ENCODE data around the gene CABLES2. TPM values are rescaled to one million over a fixed set of nuclear protein-coding genes. Genes with fewer than 3 reads are reported as not detected.

CABLES2 gene
- polyA plus RNA-seq, 2 of the 4 experiments (the other 2 are of a cell fraction) = 3.9 to 7.7 TPM

DNA sequence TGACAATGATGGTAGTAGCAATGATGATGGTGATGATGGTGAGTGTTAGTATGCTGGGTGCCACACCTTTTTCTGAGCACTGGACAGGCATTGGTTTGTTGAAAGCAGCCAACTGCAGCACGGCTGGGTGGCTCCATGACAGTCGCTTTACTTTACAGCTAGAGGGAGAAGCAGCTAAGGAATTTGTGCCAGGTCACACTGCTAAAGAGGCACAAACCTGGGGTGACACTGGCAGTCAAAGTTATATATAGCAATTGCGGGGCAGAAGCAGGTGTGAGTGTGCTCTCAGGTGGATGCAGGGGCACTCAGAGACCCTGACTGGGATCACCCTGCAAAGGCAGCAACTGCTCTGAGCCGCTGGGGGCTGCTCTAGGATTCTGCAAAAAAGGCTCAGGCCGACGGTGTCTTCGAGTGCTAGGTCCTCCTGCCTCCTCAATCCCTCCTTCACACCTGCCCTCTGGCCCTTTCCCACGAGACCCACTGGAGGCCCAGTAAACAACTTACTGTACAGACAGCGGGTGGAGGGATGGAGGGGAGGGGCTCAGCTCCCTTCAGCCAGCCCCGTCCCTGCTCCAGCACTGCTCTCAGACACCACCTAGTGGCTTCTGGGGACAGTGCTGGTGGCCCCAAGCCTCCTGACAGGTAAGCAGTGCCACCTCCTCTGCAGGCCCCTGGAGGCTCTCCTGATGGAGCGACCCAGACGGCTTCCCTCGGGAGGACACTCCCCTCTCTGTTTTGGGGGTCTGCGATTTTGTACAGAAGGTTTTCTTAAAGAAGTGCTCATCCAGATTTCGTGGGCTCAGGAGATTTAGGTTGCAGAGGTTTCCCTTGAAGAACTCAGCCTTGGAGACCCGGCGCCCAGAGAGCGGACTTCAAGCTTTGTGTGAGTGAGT, 24.5 kb downstream of the CABLES2 start:
- DNase-seq (ENCODE audit: low read depth in 1 of 2, low spot score in 1 of 2) (peak in 1 of 2 experiments; percentile 87), FAIRE-seq (no peak), ATAC-seq (peak; percentile 78 to 82)
- TF ChIP-seq PHF8 (IDR thresholded peaks at IDR 0.05; ENCODE audit: borderline replicate concordance, low read depth) (no peak), MYC (IDR thresholded peaks at IDR 0.05; ENCODE audit: borderline replicate concordance, low read length) (no peak), ESRRA (IDR thresholded peaks at IDR 0.05; ENCODE audit: borderline replicate concordance, low read length) (no peak), POLR2A (IDR thresholded peaks at IDR 0.05; ENCODE audit: low read length) (no peak), RAD21 (conservative IDR thresholded peaks at IDR 0.05 in 1 of 2, IDR thresholded peaks at IDR 0.05 in 1 of 2) (peak; percentile 93 to 94), JUN (IDR thresholded peaks at IDR 0.05) (0 out of 5 replicates have a peak, but pooled peaks of 1 of the 2 experiments have one; percentile 36), SMC3 (IDR thresholded peaks at IDR 0.05) (peak; percentile 90), ELK1 (IDR thresholded peaks at IDR 0.05; ENCODE audit: low read depth, low read length) (no peak), MAZ (IDR thresholded peaks at IDR 0.05; ENCODE audit: borderline replicate concordance, low read depth, low read length) (peak; percentile 80; the same call in 1 of the 2 replicates), FOSL2 (IDR thresholded peaks at IDR 0.05) (no peak), FOSL2 (CRISPR knock-in tag; IDR thresholded peaks at IDR 0.05) (no peak), CTCF (IDR thresholded peaks at IDR 0.05) (peak; percentile 89), EHF (CRISPR knock-in tag; IDR thresholded peaks at IDR 0.05) (no peak)
- TF ChIP-seq, protein P1, sequence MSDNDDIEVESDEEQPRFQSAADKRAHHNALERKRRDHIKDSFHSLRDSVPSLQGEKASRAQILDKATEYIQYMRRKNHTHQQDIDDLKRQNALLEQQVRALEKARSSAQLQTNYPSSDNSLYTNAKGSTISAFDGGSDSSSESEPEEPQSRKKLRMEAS (IDR thresholded peaks at IDR 0.05) = peak; percentile 42; the same call in 1 of the 2 replicates
- peaks cover 43% of the 10 kb centered on the region for H3K4me1 ChIP-seq
- peak overlapping the region; percentile 55 to 78 for H3K27ac ChIP-seq
- 38% methylated on average over 15 of the region's 18 CpGs for WGBS (ENCODE audit: missing lambda C conversion rate)
- H3K4me2 ChIP-seq = peak overlapping the region; percentile 27; the same call in 1 of the 3 replicates
- no peak overlapping the region for H3K4me3 ChIP-seq
- CTCF ChIA-PET = interaction anchor here (0.6 to 11.0 kb wide), 39 partner anchors 8 to 374 kb away, joined by 3 to 290 read pairs (median 5); partner anchors contain the start of genes ADRM1 and LAMA5
- no peaks in the 10 kb centered on the region for H3K9me3 ChIP-seq
- POLR2A ChIA-PET = interaction anchor here (0.6 to 1.4 kb wide), 6 partner anchors 14 to 80 kb away, joined by 3 to 6 read pairs (median 4); partner anchors contain the start of gene ADRM1

DNA sequence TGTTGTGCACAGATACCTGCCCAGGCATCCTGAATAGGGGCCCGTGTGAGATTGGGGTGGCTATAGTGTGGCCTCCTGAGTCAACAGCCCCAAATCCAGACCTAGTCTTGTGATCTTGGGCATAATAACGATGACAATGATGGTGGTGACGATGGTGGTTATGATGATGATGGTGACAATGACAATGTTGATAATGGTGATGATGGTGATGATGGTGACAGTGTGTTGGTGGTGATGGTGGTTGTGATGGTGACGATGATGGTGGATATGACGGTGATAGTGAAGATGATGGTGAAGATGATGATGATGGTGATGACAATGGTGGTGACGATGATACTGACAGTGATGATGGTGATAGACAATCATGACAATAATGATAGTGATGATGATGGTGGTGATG, 25.2 kb downstream of the CABLES2 start:
- H3K4me1 ChIP-seq = peaks cover 51% of the 10 kb centered on the region
- no peak overlapping the region for H3K4me3 ChIP-seq
- H3K9me3 ChIP-seq = no peaks in the 10 kb centered on the region
- 95% methylated on average over 6 of the region's 6 CpGs for WGBS (ENCODE audit: missing lambda C conversion rate)
- no peak for ATAC-seq
- FAIRE-seq = no peak
- no peak for DNase-seq (ENCODE audit: low read depth in 1 of 2, low spot score in 1 of 2)
- H3K4me2 ChIP-seq = peak overlapping the region; percentile 62
- peak overlapping the region; percentile 78 to 91 for H3K27ac ChIP-seq
- ChIA-PET POLR2A (interaction anchor here (1.4 kb wide), 1 partner anchor 13 kb away, joined by 3 read pairs; no protein-coding TSS in a partner anchor), CTCF (interaction anchor here (0.9 to 11.0 kb wide), 27 partner anchors 8 to 371 kb away, joined by 3 to 290 read pairs (median 12); partner anchors contain the start of genes ADRM1 and LAMA5)
- TF ChIP-seq SREBF2 (IDR thresholded peaks at IDR 0.05) (no peak), CHD4 (IDR thresholded peaks at IDR 0.05; ENCODE audit: borderline replicate concordance) (no peak), RARB (CRISPR knock-in tag; IDR thresholded peaks at IDR 0.05) (no peak), RAD21 (conservative IDR thresholded peaks at IDR 0.05 in 1 of 2, IDR thresholded peaks at IDR 0.05 in 1 of 2) (no peak), E2F6 (IDR thresholded peaks at IDR 0.05; ENCODE audit: borderline replicate concordance, low read depth) (no peak), MAFK (IDR thresholded peaks at IDR 0.05; ENCODE audit: partially characterized antibody) (no peak), RFX5 (IDR thresholded peaks at IDR 0.05) (no peak), EP300 (IDR thresholded peaks at IDR 0.05) (no peak), FOSB (CRISPR knock-in tag; IDR thresholded peaks at IDR 0.05) (no peak), ATOH8 (CRISPR knock-in tag; IDR thresholded peaks at IDR 0.05; ENCODE audit: low read depth) (no peak), JUN (IDR thresholded peaks at IDR 0.05) (no peak), EHF (CRISPR knock-in tag; IDR thresholded peaks at IDR 0.05) (no peak), POLR2A (IDR thresholded peaks at IDR 0.05; ENCODE audit: low read length) (no peak), PHF8 (IDR thresholded peaks at IDR 0.05; ENCODE audit: borderline replicate concordance, low read depth) (no peak)
- TF ChIP-seq, protein P2, sequence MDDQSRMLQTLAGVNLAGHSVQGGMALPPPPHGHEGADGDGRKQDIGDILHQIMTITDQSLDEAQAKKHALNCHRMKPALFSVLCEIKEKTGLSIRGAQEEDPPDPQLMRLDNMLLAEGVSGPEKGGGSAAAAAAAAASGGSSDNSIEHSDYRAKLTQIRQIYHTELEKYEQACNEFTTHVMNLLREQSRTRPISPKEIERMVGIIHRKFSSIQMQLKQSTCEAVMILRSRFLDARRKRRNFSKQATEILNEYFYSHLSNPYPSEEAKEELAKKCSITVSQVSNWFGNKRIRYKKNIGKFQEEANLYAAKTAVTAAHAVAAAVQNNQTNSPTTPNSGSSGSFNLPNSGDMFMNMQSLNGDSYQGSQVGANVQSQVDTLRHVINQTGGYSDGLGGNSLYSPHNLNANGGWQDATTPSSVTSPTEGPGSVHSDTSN (IDR thresholded peaks at IDR 0.05) = no peak
- TF ChIP-seq, protein P3, sequence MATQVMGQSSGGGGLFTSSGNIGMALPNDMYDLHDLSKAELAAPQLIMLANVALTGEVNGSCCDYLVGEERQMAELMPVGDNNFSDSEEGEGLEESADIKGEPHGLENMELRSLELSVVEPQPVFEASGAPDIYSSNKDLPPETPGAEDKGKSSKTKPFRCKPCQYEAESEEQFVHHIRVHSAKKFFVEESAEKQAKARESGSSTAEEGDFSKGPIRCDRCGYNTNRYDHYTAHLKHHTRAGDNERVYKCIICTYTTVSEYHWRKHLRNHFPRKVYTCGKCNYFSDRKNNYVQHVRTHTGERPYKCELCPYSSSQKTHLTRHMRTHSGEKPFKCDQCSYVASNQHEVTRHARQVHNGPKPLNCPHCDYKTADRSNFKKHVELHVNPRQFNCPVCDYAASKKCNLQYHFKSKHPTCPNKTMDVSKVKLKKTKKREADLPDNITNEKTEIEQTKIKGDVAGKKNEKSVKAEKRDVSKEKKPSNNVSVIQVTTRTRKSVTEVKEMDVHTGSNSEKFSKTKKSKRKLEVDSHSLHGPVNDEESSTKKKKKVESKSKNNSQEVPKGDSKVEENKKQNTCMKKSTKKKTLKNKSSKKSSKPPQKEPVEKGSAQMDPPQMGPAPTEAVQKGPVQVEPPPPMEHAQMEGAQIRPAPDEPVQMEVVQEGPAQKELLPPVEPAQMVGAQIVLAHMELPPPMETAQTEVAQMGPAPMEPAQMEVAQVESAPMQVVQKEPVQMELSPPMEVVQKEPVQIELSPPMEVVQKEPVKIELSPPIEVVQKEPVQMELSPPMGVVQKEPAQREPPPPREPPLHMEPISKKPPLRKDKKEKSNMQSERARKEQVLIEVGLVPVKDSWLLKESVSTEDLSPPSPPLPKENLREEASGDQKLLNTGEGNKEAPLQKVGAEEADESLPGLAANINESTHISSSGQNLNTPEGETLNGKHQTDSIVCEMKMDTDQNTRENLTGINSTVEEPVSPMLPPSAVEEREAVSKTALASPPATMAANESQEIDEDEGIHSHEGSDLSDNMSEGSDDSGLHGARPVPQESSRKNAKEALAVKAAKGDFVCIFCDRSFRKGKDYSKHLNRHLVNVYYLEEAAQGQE (IDR thresholded peaks at IDR 0.05) = no peak
